Fibroblast of skin of right biceps (primary cell): ENCODE measurements around the gene AMPD3.

Source experiments
- DNase-seq: peaks from one replicate; pipeline ENCODE4 v3.0.0-alpha.2; 2013

Gene AMPD3

DNA sequence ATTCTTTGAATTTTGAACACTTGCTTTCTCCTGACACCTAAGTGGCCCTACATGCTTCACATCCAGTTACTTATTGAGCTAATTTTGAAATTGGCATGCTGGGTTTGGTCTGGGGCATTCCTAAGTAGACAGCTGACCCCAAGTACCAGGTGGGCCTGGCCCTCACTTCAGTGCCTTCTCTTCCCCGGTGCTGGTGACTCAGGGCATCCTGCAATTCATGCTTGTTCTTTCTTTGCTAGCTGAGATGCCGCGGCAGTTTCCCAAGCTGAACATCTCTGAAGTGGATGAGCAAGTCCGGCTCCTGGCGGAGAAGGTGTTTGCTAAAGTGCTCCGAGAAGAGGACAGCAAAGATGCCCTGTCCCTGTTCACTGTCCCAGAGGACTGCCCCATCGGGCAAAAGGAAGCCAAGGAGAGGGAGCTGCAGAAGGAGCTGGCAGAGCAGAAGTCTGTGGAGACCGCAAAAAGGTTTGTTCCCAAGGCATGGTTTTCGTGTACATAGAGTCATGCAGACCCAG lies 6.3 kb downstream of the AMPD3 start:
- DNase-seq: no peak

DNA sequence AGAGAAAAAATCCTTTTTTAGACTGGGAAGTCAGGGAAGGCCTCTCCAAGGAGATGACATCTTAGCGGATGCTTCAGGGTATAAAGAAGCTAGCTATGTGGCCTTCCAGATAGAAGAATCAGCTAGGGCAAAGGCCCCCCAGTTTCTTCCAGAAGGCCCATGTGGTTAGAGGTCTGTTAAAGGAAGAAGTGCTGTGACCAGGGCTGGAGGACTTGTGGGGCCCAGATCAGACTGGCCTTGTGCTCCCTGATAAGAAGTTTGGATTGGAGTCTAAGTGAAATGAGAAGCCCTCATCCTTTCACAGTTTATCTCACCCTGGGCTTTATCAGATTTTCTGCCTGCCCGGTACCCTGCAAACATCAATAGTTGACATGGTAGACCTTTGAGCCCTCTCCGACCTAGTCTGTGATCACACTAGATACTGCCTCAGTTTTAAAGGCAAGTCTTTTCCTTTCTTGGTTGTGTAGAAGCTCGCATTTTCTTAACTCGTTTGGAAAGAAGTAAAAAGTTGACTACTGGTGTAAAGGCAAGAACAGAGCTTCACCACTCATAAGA lies 7.8 kb downstream of the AMPD3 start:
- DNase-seq: no peak

DNA sequence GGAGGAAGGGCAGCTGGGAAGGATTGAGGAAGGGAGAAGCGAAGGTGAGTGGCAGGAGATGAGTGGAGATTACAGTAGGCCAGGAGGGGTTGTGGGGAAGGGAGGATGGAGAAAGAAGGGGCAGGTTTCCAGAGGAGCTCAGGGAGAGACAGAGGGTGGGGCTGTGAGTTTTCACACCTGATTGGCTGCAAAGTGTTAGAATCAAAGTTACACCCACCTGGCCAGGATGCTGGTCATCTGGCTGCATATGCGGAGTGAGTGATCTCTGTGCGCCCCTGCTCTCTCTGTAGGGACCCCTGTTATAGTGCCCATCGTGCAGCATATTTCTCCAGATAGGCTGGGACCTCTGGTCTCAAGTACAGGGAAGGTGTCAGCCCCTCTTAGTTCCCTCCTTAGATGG lies 18.3 kb downstream of the AMPD3 start:
- DNase-seq: no peak

DNA sequence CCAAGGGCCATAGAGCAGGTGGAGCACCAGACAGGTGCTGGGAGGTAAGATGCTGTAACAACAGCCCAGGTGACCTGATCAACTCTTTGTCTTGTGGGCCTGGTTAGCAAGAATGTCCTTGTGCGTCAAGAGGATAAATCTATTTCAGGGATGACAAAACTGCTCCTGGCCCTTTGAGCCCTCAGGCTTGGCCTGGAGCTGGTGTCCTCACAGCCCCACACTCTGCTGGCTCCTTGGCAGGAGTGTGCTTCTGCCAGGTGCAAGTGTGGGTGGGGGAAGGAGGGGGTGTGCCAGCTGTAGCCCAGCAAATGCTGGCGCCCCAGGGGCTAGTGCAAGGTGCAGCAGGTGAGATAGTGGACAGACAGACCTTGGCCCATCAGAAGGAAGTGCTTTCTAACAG lies 19.5 kb downstream of the AMPD3 start:
- DNase-seq: no peak

- DNase-seq: no peak
Measured at GRCh38 chr11:10476342-10476741, 21.3 kb downstream of the AMPD3 start.

- DNase-seq: no peak
Measured at GRCh38 chr11:10476927-10477689, 22.0 kb downstream of the AMPD3 start.

DNA sequence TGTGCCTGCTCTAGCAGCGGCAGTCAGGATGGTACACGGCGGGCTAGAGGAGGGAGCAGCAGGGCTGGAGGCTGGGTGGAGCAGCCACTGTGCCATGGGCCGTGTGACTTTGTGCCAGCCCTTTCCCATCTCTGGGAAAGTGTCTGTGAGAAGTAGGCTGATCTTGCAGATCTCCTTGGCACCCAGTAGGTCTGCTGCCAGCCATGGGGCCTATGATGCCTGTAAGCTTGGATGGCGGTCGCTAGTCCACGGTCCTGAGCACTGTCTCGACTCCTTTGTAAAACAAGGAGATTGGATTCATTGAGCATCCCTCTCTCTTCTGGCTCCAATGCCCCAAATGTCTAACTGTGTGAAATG lies 22.6 kb downstream of the AMPD3 start:
- no peak for DNase-seq

DNA sequence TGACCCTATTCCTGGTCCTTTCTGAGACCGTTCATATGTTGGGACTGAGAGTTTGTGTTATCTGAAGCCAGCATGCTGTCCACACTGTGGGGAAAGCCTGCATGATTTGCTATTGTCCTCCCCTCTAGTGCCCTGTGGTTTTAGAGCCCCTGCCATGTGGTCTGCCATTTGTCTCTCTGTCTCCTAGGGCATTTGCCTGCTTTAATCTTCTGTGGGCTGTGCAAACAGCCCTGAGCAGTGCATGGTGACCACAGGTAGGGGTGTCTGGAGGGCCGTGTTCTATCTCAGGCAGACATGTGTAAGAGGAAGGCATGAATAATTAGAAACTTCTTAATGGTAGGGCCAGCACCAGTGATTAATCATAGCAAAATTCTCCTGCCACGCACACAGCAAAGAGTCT lies 23.0 kb downstream of the AMPD3 start:
- no peak for DNase-seq

GRCh38 chr11:10478574-10479550 lies 23.8 kb downstream of the AMPD3 start:
- DNase-seq: no peak

DNA sequence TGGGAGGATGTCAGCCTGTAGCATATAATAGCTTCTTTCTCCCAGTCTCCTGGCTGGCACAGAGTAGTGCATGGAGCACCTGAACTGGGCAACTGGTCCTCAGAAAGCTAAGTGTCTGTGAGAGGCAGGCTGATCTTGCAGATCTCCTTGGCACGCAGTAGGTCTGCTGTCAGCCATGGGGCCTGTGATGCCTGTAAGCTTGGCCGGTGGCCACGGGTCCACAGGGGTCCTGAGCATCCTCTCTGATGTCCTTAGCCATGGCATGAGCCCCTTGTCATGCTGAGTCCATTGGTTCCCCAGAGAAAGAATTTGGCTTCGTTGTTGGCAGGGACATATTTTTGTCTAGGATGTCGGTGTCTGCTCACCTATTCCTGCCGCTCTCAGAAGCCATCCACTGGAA lies 25.0 kb downstream of the AMPD3 start:
- no peak for DNase-seq

DNA sequence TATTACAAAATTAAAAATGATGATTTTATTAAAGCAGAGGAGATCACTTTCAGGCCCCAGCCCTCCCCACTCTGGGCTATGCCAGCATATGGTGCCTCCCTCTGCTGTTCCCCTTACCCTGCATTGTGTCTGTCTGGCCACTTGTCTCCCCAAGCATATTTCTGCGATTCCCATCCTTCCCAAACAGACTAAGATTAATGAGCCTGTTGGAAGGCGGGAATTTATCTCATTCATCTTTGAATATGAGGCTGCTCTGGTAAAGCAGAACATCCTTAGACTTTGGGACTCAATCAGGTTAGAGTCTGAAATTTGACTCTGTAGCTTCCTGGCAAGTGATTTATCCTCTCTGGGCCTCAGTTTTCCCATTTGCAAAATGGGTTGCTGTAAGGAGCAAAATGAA lies 25.7 kb downstream of the AMPD3 start:
- no peak for DNase-seq

- no peak for DNase-seq
Measured at GRCh38 chr11:10481560-10482349, 26.7 kb downstream of the AMPD3 start.

DNA sequence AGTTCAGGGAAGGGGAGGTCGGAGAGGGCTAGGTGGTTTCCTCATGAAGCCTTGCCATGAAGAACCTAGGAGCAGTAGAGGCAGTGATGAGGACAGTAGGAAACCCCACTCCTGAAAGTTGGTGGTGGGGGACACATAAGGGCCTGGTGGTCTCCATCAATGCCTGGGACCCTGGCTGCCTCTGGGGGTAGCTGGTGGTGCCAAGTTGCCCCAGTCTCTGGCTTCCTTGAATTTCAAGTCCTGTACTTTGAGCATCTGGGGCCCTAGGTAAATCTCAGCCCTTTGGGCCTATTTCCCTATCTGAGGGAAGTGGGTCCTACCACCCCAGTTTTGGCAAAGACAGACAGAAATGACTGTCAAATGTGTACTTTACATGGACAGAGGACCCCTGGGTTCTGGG lies 28.1 kb downstream of the AMPD3 start:
- no peak for DNase-seq

DNA sequence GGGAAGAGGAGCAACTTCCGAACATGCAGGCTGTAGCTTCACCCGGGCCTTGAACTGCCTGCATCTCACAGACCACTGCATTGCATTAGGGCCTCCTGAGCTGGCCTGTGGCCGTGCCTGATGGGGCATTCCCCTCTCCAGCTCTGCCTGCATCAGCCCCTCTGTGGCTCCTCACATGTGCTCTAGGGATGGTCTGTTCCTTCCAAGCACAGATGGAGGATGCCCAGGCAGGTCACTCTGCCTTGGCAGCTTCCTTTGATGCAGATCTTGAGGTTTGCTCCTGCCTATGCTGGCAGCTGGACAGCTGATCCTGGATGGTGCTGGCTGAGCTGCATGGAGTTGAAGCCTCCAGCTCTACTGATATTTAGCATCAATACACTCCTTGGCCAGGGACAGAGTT lies 28.5 kb downstream of the AMPD3 start:
- no peak for DNase-seq

DNA sequence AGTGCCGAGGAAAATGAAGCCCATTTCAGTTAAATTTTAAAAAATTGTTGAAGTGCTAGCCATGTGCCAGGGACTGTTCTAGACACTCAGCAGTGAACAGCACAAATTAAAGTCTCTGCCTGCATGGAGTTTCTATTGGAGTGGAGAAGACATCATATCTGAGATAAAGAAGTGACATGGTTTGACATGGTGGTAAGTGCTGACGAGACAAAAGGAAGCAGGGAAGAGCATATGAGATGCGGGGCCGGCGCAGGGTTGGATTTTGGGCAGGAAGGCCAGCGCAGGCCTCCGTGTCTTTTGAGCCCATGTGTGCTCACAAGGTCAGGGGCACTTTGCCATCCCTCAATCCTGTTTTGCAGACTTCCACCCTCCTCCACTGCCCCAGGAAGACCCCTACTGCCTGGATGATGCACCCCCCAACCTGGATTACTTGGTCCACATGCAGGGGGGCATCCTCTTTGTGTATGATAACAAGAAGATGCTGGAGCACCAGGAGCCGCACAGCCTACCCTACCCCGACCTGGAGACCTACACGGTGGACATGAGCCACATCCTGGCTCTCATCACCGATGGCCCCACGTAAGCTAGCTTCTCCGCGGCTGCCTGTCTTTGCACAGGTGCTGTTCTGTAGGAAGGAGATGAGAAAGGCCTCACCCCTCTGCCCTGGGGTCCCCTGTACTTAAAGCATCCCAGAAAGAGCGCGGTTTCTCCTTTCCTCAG lies 29.6 kb downstream of the AMPD3 start:
- no peak for DNase-seq

DNA sequence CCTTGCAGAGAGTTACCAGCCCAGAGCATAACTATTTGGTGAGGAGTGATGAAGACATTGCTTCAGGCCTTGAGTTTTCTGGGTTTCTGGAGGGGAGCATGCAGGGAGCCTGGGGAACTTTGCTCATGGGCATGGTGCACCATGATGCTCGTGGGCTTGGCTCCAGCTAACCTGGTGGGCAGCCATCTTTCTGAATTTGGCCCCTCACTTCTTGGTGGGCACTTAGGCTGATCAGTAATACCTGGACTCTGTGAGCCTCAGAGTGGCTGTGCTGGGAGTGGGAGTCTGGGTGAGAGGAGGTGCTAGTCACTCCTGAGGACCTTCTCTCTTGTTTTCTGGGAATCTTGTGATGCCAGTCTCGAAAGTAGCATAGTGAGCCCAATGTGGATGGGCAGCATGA lies 30.6 kb downstream of the AMPD3 start:
- DNase-seq: no peak

GRCh38 chr11:10486161-10486840 lies 31.2 kb downstream of the AMPD3 start:
- DNase-seq: no peak

DNA sequence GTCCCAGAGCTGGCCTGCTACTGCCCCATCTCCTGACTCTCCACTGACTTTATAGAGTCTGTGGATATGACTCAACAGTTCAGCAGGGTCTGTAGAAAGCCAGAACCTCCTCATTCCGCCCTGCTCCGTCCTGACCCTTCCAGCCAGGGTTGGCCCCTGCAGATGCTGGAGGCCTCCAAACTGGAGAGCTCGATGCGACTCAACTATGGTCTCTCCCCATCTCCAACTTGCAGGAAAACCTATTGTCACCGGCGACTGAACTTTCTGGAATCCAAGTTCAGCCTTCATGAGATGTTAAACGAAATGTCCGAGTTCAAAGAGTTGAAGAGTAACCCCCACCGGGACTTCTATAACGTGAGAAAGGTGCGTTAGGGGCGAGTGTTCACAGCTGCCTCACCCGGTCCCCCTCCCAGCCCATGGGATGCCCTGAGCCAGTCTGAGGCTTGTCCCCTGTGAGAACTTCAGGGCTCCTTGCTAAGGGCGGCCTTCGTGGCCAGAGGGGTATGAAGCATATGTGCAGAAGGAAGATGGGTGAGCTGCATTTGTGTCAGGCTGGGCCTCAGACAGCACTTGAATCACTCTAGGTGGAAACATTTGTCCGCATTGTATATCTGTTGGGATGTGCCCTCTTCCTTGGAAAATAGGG lies 32.1 kb downstream of the AMPD3 start:
- DNase-seq: no peak

- no peak for DNase-seq
Measured at GRCh38 chr11:10488121-10488933, 33.3 kb downstream of the AMPD3 start.
